ENCODE measurements around the gene EBF3. TPM values are rescaled to one million over a fixed set of nuclear protein-coding genes. Genes with fewer than 3 reads are reported as not detected.

Gene EBF3
- total RNA-seq, 2 donors from 2014 or later = 0.12 to 0.80 TPM

GRCh38 chr10:129999140-129999539 lies 35.1 kb upstream of the EBF3 start:
- no peak overlapping the region for H3K9ac ChIP-seq (ENCODE audit: low read depth in 2 of 2, low read length in 2 of 2)
- no peaks in the 10 kb centered on the region for H3K27me3 ChIP-seq
- no peaks in the 10 kb centered on the region for H3K9me3 ChIP-seq
- TF ChIP-seq, protein P1, sequence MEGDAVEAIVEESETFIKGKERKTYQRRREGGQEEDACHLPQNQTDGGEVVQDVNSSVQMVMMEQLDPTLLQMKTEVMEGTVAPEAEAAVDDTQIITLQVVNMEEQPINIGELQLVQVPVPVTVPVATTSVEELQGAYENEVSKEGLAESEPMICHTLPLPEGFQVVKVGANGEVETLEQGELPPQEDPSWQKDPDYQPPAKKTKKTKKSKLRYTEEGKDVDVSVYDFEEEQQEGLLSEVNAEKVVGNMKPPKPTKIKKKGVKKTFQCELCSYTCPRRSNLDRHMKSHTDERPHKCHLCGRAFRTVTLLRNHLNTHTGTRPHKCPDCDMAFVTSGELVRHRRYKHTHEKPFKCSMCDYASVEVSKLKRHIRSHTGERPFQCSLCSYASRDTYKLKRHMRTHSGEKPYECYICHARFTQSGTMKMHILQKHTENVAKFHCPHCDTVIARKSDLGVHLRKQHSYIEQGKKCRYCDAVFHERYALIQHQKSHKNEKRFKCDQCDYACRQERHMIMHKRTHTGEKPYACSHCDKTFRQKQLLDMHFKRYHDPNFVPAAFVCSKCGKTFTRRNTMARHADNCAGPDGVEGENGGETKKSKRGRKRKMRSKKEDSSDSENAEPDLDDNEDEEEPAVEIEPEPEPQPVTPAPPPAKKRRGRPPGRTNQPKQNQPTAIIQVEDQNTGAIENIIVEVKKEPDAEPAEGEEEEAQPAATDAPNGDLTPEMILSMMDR (IDR thresholded peaks at IDR 0.05) = no peak
- no peaks in the 10 kb centered on the region for H3K36me3 ChIP-seq
- no peak overlapping the region for H3K4me3 ChIP-seq
- no peaks in the 10 kb centered on the region for H3K4me1 ChIP-seq
- intact Hi-C loops (cut with DNase I) = no loop called here
- no peak overlapping the region for H3K27ac ChIP-seq
- DNase-seq = no peak

GRCh38 chr10:129993621-129994020 lies 29.5 kb upstream of the EBF3 start:
- Histone ChIP-seq H3K27me3 (no peaks in the 10 kb centered on the region), H3K36me3 (no peaks in the 10 kb centered on the region), H3K9ac (ENCODE audit: low read depth in 2 of 2, low read length in 2 of 2) (no peak overlapping the region), H3K4me3 (no peak overlapping the region), H3K27ac (no peak overlapping the region), H3K4me1 (no peaks in the 10 kb centered on the region), H3K9me3 (no peaks in the 10 kb centered on the region)
- intact Hi-C loops (cut with DNase I) = no loop called here
- no peak for DNase-seq
- TF ChIP-seq, protein P1 (IDR thresholded peaks at IDR 0.05) = no peak

- no peak for DNase-seq
- no peaks in the 10 kb centered on the region for H3K36me3 ChIP-seq
- no peak overlapping the region for H3K27ac ChIP-seq
- H3K4me1 ChIP-seq = no peaks in the 10 kb centered on the region
- H3K27me3 ChIP-seq = no peaks in the 10 kb centered on the region
- H3K9me3 ChIP-seq = no peaks in the 10 kb centered on the region
- intact Hi-C loops (cut with DNase I) = no loop called here
- TF ChIP-seq, protein P1 (IDR thresholded peaks at IDR 0.05) = no peak
- H3K4me3 ChIP-seq = no peak overlapping the region
- H3K9ac ChIP-seq (ENCODE audit: low read depth in 2 of 2, low read length in 2 of 2) = no peak overlapping the region
Measured at GRCh38 chr10:129992356-129992755, 28.3 kb upstream of the EBF3 start.

- Histone ChIP-seq H3K9me3 (no peaks in the 10 kb centered on the region), H3K4me3 (no peak overlapping the region), H3K27ac (no peak overlapping the region), H3K36me3 (no peaks in the 10 kb centered on the region), H3K27me3 (no peaks in the 10 kb centered on the region), H3K4me1 (no peaks in the 10 kb centered on the region), H3K9ac (ENCODE audit: low read depth in 2 of 2, low read length in 2 of 2) (no peak overlapping the region)
- TF ChIP-seq, protein P1 (IDR thresholded peaks at IDR 0.05) = no peak
- no peak for DNase-seq
- intact Hi-C loops (cut with DNase I) = no loop called here
Measured at GRCh38 chr10:129982825-129983224, 18.8 kb upstream of the EBF3 start.

- intact Hi-C loops (cut with DNase I) = loop anchor here (10.0 kb wide), 1 partner anchor 1714 kb away; no protein-coding TSS in a partner anchor
- H3K4me3 ChIP-seq = no peak overlapping the region
- no peaks in the 10 kb centered on the region for H3K9me3 ChIP-seq
- TF ChIP-seq, protein P1 (IDR thresholded peaks at IDR 0.05) = no peak
- no peak for DNase-seq
- no peak overlapping the region for H3K9ac ChIP-seq (ENCODE audit: low read depth in 2 of 2, low read length in 2 of 2)
- no peaks in the 10 kb centered on the region for H3K36me3 ChIP-seq
- H3K4me1 ChIP-seq = no peaks in the 10 kb centered on the region
- H3K27ac ChIP-seq = no peak overlapping the region
- peaks cover under 1% of the 10 kb centered on the region for H3K27me3 ChIP-seq
Measured at GRCh38 chr10:129978980-129979379, 14.9 kb upstream of the EBF3 start.

Data from colonic mucosa (tissue), 4 donors.